Mucosa of stomach (tissue), 1 donor: Measurements from ENCODE around the gene FAM234A.
"Not testable (repeated sequence)": the region's sequence is repeated elsewhere in the genome, so short reads cannot be mapped to it uniquely, and the experiment has no call there.

Source experiments
- H3K27me3 ChIP-seq: one replicate; pipeline ENCODE4 v1.7.0; 2013; ENCODE audit warnings: mild to moderate bottlenecking, low read length; ENCODE audit not compliant: control insufficient read depth, insufficient read depth
- H3K36me3 ChIP-seq: one replicate; pipeline ENCODE4 v1.7.0; 2013; ENCODE audit warnings: low read length; ENCODE audit not compliant: control insufficient read depth, insufficient read depth
- H3K4me1 ChIP-seq: one replicate; pipeline ENCODE4 v1.7.0; 2013; ENCODE audit warnings: mild to moderate bottlenecking, low read length; ENCODE audit not compliant: control insufficient read depth, insufficient read depth
- H3K4me3 ChIP-seq: one replicate; pipeline ENCODE4 v1.7.0; 2013; ENCODE audit warnings: low read length
- H3K9ac ChIP-seq: one replicate; pipeline ENCODE4 v1.7.0; 2013; ENCODE audit warnings: mild to moderate bottlenecking, low read length, moderate library complexity
- H3K9me3 ChIP-seq: one replicate; pipeline ENCODE4 v1.7.0; 2013; ENCODE audit warnings: mild to moderate bottlenecking, low read length, moderate library complexity; ENCODE audit not compliant: control insufficient read depth
- donor health status: Pancreatic carcinoma.

The FAM234A gene

DNA sequence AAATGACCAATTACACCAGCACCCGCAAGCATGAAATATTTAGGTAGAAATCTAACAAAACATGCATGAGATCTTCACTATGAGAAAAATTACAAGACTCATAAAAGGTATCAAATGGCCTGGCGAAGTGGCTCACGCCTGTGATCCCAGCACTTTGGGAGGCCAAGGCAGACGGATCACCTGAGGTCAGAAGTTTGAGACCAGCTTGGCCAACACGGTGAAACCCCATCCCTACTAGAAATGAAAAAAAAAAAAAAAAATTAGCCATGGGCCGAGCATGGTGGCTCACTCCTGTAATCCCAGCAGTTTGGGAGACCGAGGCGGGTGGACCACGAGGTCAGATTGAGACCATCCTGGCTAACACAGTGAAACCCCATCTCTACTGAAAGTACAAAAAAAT lies 30.6 kb upstream of the FAM234A start:
- H3K9me3 ChIP-seq, H3K27me3 ChIP-seq, H3K36me3 ChIP-seq, H3K9ac ChIP-seq, H3K4me3 ChIP-seq, H3K4me1 ChIP-seq: not testable (repeated sequence)

DNA sequence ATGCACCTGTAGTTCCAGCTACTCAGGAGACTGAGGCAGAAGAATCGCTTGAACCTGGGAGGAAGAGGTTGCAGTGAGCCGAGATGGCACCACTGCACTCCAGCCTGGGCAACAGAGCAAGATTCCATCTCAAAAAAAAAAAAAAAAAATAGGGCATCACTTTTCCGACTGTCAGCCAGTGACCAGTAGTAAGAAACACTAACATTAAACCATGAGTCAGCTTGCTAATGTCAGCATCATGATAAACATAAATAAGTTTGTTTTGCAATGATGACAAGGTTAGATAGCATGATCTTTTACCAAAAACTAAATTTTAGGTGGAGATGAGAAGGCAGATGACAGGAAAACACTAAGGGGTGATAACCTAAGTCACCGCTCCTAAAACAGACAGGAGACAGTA lies 25.3 kb upstream of the FAM234A start:
- not testable (repeated sequence) for H3K9me3 ChIP-seq, H3K27me3 ChIP-seq, H3K36me3 ChIP-seq, H3K4me1 ChIP-seq, H3K9ac ChIP-seq, H3K4me3 ChIP-seq

DNA sequence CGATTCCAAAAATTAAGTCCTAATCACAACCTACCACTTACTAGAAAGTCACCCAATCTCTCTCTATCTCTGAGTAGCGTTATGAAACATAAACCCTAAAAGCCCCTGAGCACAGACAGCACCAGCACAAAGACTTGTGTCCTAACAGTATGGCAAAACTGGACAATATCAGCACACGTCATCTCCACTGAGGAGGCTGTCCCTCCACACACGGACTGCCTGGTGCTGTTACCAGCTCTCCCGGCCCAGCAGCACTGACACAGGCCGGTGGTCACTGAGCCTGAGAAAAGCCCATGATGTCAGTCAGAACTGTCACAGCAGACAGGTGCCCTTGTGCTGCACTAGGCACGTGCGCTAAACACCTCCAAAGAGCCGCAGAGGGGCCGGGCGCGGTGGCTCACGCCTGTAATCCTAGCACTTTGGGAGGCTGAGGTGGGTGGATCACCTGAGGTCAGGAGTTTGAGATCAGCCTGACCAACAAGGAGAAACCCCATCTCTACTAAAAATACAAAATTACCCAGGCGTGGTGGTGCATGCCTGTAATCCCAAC lies 22.9 kb upstream of the FAM234A start:
- H3K27me3 ChIP-seq, H3K9me3 ChIP-seq, H3K4me1 ChIP-seq, H3K36me3 ChIP-seq, H3K4me3 ChIP-seq, H3K9ac ChIP-seq: not testable (repeated sequence)

DNA sequence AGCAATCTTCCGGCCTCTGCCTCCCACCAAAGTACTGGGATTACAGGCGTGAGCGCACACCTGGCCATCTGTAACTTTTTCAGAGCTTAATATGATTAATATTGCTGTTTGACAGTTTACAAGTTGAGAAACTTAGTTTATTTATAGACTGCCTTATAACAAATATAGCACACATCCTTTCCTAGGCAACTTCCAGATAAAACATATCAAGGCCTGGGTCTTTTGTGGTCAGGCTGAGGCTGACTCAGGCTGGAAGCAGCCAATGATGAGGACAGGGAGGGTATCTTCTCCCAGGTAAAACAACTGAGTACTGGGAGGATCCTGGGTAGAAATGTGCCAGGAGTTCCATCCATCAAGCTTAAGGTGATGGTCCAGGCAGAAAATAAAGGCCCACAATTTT lies 21.6 kb upstream of the FAM234A start:
- Histone ChIP-seq H3K27me3 (no peaks in the 10 kb centered on the region), H3K9ac (no peak overlapping the region), H3K9me3 (no peaks in the 10 kb centered on the region), H3K4me3 (no peak overlapping the region), H3K36me3 (no peaks in the 10 kb centered on the region), H3K4me1 (no peaks in the 10 kb centered on the region)

DNA sequence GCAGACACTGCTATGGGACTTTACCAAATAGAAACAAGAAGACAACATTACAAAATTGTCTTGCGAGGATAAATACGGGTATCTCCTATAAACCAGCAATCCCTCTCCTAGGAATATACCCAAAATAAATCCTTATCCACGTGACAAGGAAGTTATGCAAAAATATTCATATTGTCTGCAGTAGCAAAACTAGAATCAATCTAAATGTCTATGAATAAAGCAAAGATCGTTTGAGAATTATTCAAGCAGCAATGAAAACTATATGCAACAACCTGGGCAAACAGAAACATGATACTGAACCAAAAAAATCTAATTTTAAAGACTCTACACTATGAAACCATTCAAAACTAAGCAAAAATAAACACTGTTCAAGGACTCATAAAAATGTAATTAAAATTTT lies 14.6 kb upstream of the FAM234A start:
- H3K36me3 ChIP-seq, result no peaks in the 10 kb centered on the region
- no peak overlapping the region for H3K4me3 ChIP-seq
- H3K9ac ChIP-seq, result no peak overlapping the region
- H3K27me3 ChIP-seq, result no peaks in the 10 kb centered on the region
- H3K9me3 ChIP-seq, result no peaks in the 10 kb centered on the region
- no peaks in the 10 kb centered on the region for H3K4me1 ChIP-seq

DNA sequence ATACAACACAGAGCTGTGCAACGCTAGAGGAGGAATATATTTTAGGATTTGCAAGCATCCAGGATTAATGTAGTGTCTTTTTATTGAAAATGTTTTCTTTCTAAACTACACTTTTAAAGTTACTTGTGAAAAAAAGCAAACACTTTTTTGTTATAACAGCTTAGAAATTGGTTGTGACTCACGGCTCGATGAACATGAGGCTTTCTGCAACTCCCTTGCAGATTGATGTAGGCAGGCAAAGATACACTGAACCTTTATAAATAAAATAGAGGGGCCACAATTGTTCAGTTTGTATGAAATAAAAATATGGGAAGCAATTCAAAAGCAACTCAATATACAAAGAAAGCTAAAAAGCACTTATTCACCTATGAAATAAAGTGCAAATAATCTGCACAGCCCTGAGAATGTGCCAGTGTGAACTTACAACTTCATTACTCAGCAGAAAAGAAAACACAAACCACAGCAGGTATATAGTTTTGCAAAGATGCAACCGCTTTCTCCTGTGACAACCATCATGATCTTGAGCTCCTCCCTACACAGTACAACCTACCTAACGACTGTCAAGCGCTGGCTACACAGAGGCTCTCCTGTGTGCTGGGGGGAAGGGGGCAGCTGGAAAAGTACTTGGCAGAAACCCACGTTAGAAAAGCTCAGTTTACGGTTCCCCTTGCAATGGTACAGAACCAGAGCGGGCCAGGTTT lies 6.3 kb upstream of the FAM234A start:
- Histone ChIP-seq H3K4me1 (peaks cover 8% of the 10 kb centered on the region), H3K9me3 (no peaks in the 10 kb centered on the region), H3K9ac (peak overlapping the region; percentile 88), H3K36me3 (no peaks in the 10 kb centered on the region), H3K4me3 (peak overlapping the region; percentile 60), H3K27me3 (no peaks in the 10 kb centered on the region)

DNA sequence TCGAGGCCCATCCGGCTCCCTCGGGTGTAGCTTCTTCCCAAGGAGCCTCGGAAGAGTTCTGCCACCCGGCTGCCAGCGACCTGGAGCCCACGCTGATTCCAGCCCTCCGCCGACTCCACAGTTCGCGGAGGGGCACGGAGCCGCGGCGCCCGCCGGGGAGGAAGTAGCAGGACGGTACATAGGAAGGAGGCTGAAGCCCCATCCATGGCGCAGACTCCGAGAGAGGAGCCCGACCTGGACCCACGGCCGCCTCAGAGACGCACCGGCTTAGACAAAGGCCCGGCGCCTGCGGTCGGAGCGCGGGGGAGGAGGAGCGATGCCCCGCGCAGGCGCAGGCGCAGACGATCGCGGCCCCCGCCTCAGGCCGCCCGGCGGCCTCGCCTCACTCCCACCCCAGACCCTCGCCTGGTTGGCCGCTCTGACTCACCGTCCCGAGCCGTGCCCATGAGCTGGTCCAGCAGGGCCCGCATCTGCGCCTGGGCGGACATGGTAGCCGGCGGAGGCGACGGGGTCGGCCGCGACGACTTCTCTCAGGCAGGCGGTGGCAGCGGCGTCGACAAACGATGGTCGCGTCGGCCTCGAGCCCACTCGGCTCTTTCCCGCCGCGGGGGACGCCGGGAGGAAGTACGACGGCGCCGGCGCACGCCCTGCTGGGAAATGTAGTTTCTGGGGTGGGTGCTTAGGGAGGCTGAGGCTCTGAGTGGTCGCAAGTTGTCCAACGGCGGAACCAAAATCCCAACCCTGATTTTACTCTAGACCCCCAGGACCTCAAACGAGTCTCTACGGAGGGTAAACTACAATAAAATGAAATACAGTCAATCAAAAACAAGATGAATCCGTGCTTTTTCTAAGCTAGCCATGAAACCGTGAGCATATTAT lies 5.5 kb upstream of the FAM234A start, which contains the start of gene LUC7L:
TSS of gene LUC7L (minus strand) at position 598 of the 879 bp plus-strand sequence. CDS start at position 488, 110 bp downstream.
- Histone ChIP-seq H3K36me3 (no peaks in the 10 kb centered on the region), H3K9me3 (no peaks in the 10 kb centered on the region), H3K9ac (peak within 1 kb of the TSS; percentile 88), H3K4me1 (peaks cover 8% of the 10 kb centered on the region), H3K27me3 (no peaks in the 10 kb centered on the region), H3K4me3 (peak within 1 kb of the TSS; percentile 60)

DNA sequence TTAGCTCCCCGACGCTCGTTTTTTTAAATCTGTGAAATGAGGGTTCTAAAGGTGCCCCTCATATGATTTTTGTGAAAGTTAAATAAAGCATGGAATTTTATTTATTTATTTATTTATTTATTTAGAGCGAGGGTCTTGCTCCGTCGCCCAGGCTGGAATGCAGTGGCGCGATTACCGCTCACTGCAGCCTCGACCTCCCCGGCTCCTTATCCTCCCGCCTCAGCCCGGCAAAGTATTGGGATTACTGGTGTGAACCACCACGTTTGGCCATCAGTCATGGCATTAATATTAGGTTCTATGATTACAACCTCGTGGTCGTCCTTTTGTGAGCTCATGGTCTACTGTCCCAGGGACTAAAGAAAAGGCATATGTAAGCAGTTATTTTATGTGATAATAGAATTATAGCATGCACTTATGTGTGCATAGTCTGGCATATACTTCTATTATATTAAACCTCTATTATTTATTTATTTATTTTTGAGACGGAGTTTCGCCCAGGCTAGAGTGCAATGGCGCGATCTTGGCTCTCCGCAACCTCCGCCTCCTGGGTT lies 4.8 kb upstream of the FAM234A start:
- Histone ChIP-seq H3K4me1 (peaks cover 8% of the 10 kb centered on the region), H3K9me3 (no peaks in the 10 kb centered on the region), H3K9ac (no peak overlapping the region), H3K36me3 (no peaks in the 10 kb centered on the region), H3K4me3 (no peak overlapping the region), H3K27me3 (no peaks in the 10 kb centered on the region)

DNA sequence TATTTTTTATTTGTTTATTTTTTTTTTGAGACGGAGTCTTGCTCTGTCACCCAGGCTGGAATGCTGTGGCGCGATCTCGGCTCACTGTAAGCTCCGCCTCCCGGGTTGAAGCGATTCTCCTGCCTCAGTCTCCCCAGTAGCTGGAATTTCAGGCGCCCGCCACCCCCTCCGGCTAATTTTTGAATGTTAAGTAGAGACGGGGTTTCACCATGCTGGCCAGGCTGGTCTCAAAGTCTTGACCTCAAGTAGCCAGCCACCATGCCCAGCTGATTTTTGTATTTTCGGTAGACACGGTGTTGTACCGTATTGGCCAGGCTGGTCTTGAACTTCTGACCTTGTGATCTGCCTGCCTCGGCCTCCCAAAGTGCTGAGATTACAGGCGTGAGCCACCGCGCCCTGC lies 4.3 kb upstream of the FAM234A start:
- not testable (repeated sequence) for H3K9ac ChIP-seq, H3K4me1 ChIP-seq, H3K27me3 ChIP-seq, H3K36me3 ChIP-seq, H3K9me3 ChIP-seq, H3K4me3 ChIP-seq

DNA sequence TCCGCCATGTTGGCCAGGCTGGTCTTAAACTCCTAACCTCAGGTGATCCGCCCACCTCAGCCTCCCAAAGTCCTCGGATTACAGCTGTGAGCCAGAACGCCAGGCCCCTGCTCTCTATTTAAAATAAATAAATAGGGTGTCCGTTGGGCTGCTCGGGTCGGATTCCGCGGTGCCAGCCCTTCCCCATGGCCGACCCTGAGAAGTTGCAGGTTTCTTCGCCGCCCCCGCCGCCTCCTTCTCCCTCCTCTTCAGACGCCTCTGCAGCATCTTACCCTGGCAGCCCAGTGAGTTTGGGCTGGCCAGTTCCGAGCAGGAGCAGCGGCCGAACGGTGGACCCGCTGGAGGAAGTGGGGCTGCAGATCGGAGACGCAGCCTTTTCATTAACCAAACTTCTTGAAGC lies 3.7 kb upstream of the FAM234A start:
- Histone ChIP-seq H3K27me3 (no peaks in the 10 kb centered on the region), H3K4me3 (no peak overlapping the region), H3K9me3 (no peaks in the 10 kb centered on the region), H3K4me1 (peaks cover 14% of the 10 kb centered on the region), H3K36me3 (no peaks in the 10 kb centered on the region), H3K9ac (no peak overlapping the region)

DNA sequence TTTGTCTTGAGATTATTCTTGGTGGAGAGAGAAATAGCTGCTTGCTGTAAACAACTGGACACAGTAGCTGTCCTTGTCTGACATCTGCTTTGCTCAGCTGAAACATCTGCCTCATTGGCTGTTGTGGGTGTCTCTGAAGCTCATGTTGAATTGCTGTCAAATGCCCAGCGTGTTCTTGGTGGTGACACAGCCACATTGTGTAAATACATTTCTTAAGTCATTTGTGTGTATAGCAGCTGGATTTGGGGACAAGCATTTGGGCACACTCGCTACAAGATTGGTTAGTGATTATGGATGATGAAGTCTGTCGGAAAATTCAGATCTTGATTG lies 5.3 kb downstream of the FAM234A start:
- Histone ChIP-seq H3K9ac (no peak overlapping the region), H3K4me1 (peaks cover 10% of the 10 kb centered on the region), H3K9me3 (no peaks in the 10 kb centered on the region)

DNA sequence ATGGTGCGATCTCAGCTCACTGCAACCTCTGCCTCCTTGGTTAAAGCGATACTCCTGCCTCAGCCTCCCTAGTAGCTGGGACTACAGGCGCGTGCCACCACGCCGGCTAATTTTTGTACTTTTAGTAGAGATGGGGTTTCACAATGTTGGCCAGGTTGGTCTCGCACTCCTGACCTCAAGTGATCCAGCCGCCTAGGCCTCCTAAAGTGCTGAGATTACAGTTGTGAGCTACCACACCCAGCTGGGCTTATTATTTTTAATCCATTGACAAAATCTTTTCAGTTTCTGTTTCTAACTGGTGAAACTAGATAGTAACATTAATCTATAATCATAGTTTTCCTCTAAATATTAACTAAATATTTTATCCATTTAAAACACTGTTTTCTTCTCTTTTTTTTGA lies 5.9 kb downstream of the FAM234A start:
- Histone ChIP-seq H3K4me1 (peaks cover 7% of the 10 kb centered on the region), H3K9ac (no peak overlapping the region), H3K4me3 (no peak overlapping the region), H3K27me3 (no peaks in the 10 kb centered on the region), H3K9me3 (no peaks in the 10 kb centered on the region), H3K36me3 (no peaks in the 10 kb centered on the region)

More for the DNA sequence above, 5.3 kb downstream of the FAM234A start:
- no peaks in the 10 kb centered on the region for H3K36me3 ChIP-seq
- H3K27me3 ChIP-seq, result no peaks in the 10 kb centered on the region
- no peak overlapping the region for H3K4me3 ChIP-seq
